IMR-90 (cell line): ENCODE data around the gene C6.

Experiments used
- CEBPB ChIP-seq: IDR thresholded peaks from 2 replicates; pipeline ENCODE4 v1.6.1; 2012; ENCODE audit warnings: low read depth, low read length, improper control_type of control experiment
- CTCF ChIP-seq: conservative IDR thresholded peaks from 2 replicates; pipeline ENCODE4 v1.5.1; 2012; ENCODE audit warnings: mild to moderate bottlenecking, low read depth, low read length, improper control_type of control experiment
- FOS ChIP-seq: fragments of 150-350 bp; IDR thresholded peaks from 2 replicates; pipeline ENCODE4 v1.6.1; 2016; ENCODE audit warnings: low read depth, low read length
- MAZ ChIP-seq: IDR thresholded peaks from 2 replicates; pipeline ENCODE4 v1.6.1; 2012; ENCODE audit warnings: low read depth, mild to moderate bottlenecking, low read length, improper control_type of control experiment, moderate library complexity, borderline replicate concordance
- MXI1 ChIP-seq: IDR thresholded peaks from 2 replicates; pipeline ENCODE4 v1.6.1; 2012; ENCODE audit warnings: low read depth, mild to moderate bottlenecking, low read length, moderate library complexity, borderline replicate concordance
- POLR2A ChIP-seq: IDR thresholded peaks from 2 replicates; pipeline ENCODE4 v1.6.1; 2012; ENCODE audit warnings: mild to moderate bottlenecking, low read depth, low read length
- RAD21 ChIP-seq: IDR thresholded peaks from 2 replicates; pipeline ENCODE4 v1.6.1; 2012; ENCODE audit warnings: low read length, improper control_type of control experiment
- RFX5 ChIP-seq: IDR thresholded peaks from 2 replicates; pipeline ENCODE4 v1.8.0; 2012; ENCODE audit warnings: low read depth, mild to moderate bottlenecking, low read length, moderate library complexity
- SMC3 ChIP-seq: fragments of 150-350 bp; IDR thresholded peaks from 2 replicates; pipeline ENCODE4 v1.6.1; 2016; ENCODE audit warnings: low read depth, mild to moderate bottlenecking, antibody characterized with exemption, low read length, moderate library complexity

- no peak for TF ChIP-seq CTCF
- TF ChIP-seq RFX5, result no peak
- no peak for TF ChIP-seq POLR2A
- TF ChIP-seq CEBPB, result no peak
- TF ChIP-seq FOS, result no peak
- TF ChIP-seq RAD21, result no peak
- TF ChIP-seq MXI1, result no peak
- no peak for TF ChIP-seq MAZ
- TF ChIP-seq SMC3, result no peak
These were observed 70.0 kb downstream of the C6 start for GRCh38 chr5:41143131-41143901.
